Activated naive CD8-positive, alpha-beta T cell treated with anti-CD3 and anti-CD28 coated beads, Interleukin-2, amount 50 U/mL, for 24 hours (primary cell): Measurements from ENCODE around the gene VPS37C.

Experiments used
- ATAC-seq: fragments of 150-1000 bp; cut with Tn5 transposase; one replicate; pipeline ENCODE4 v1.10.0; 2021
- DNase-seq: peaks from one replicate; pipeline ENCODE4 v3.0.0; 2021
- H3K27ac Mint-ChIP-seq: one replicate; pipeline ENCODE4 v1.8.0; 2021; ENCODE audit warnings: mild to moderate bottlenecking, mixed read lengths
- H3K27me3 Mint-ChIP-seq: one replicate; pipeline ENCODE4 v1.8.0; 2021; ENCODE audit warnings: mixed read lengths
- H3K36me3 Mint-ChIP-seq: one replicate; pipeline ENCODE4 v1.8.0; 2021; ENCODE audit warnings: low read depth, mixed read lengths
- H3K4me1 Mint-ChIP-seq: one replicate; pipeline ENCODE4 v1.8.0; 2021; ENCODE audit warnings: mixed read lengths
- H3K4me3 Mint-ChIP-seq: one replicate; pipeline ENCODE4 v1.8.0; 2021; ENCODE audit warnings: mild to moderate bottlenecking, moderate library complexity, mixed read lengths
- H3K9me3 Mint-ChIP-seq: one replicate; pipeline ENCODE4 v1.8.0; 2021; ENCODE audit warnings: mixed read lengths

VPS37C gene

GRCh38 chr11:61115498-61116224 lies 45.6 kb downstream of the VPS37C start:
- peaks cover 90% of the 10 kb centered on the region for H3K4me1 Mint-ChIP-seq

GRCh38 chr11:61114913-61115312 lies 46.3 kb downstream of the VPS37C start:
- H3K9me3 Mint-ChIP-seq = peaks cover 4% of the 10 kb centered on the region
- peaks cover 90% of the 10 kb centered on the region for H3K4me1 Mint-ChIP-seq
- H3K4me3 Mint-ChIP-seq = no peak overlapping the region
- ATAC-seq = no peak
- no peak for DNase-seq
- H3K27me3 Mint-ChIP-seq = no peaks in the 10 kb centered on the region
- H3K27ac Mint-ChIP-seq = peak overlapping the region; percentile 83
- peaks cover 78% of the 10 kb centered on the region for H3K36me3 Mint-ChIP-seq

More at GRCh38 chr11:61115498-61116224, 45.6 kb downstream of the VPS37C start:
- Mint-ChIP-seq H3K27ac (peak overlapping the region; percentile 92), H3K4me3 (no peak overlapping the region), H3K27me3 (no peaks in the 10 kb centered on the region), H3K36me3 (peaks cover 75% of the 10 kb centered on the region), H3K9me3 (peaks cover 4% of the 10 kb centered on the region)
- ATAC-seq = no peak
- no peak for DNase-seq

- peak overlapping the region; percentile 98 for H3K27ac Mint-ChIP-seq
- H3K36me3 Mint-ChIP-seq = peaks cover 68% of the 10 kb centered on the region
- H3K9me3 Mint-ChIP-seq = peaks cover 4% of the 10 kb centered on the region
- ATAC-seq (no peak), DNase-seq (no peak)
- H3K27me3 Mint-ChIP-seq = no peaks in the 10 kb centered on the region
- H3K4me3 Mint-ChIP-seq = peak overlapping the region; percentile 71
- peaks cover 91% of the 10 kb centered on the region for H3K4me1 Mint-ChIP-seq
Measured at GRCh38 chr11:61113201-61113600, 48.0 kb downstream of the VPS37C start.

GRCh38 chr11:61112575-61112974 lies 48.7 kb downstream of the VPS37C start:
- DNase-seq (no peak), ATAC-seq (no peak)
- H3K36me3 Mint-ChIP-seq = peaks cover 66% of the 10 kb centered on the region
- H3K27ac Mint-ChIP-seq = peak overlapping the region; percentile 98
- H3K9me3 Mint-ChIP-seq = peaks cover 4% of the 10 kb centered on the region
- peak overlapping the region; percentile 71 for H3K4me3 Mint-ChIP-seq
- no peaks in the 10 kb centered on the region for H3K27me3 Mint-ChIP-seq
- H3K4me1 Mint-ChIP-seq = peaks cover 95% of the 10 kb centered on the region

- peaks cover 4% of the 10 kb centered on the region for H3K9me3 Mint-ChIP-seq
- H3K27me3 Mint-ChIP-seq = no peaks in the 10 kb centered on the region
- peak; percentile 59 for DNase-seq
- peak overlapping the region; percentile 98 for H3K27ac Mint-ChIP-seq
- peaks cover 98% of the 10 kb centered on the region for H3K4me1 Mint-ChIP-seq
- ATAC-seq = peak; percentile 95
- H3K36me3 Mint-ChIP-seq = peaks cover 69% of the 10 kb centered on the region
- peak overlapping the region; percentile 71 for H3K4me3 Mint-ChIP-seq
Measured at GRCh38 chr11:61111786-61112517, 49.3 kb downstream of the VPS37C start.

GRCh38 chr11:61111050-61111435 lies 50.2 kb downstream of the VPS37C start:
- peaks cover 98% of the 10 kb centered on the region for H3K4me1 Mint-ChIP-seq
- H3K9me3 Mint-ChIP-seq = no peaks in the 10 kb centered on the region
- ATAC-seq = no peak
- peaks cover 67% of the 10 kb centered on the region for H3K36me3 Mint-ChIP-seq
- no peaks in the 10 kb centered on the region for H3K27me3 Mint-ChIP-seq
- DNase-seq = no peak
- H3K27ac Mint-ChIP-seq = peak overlapping the region; percentile 98
- H3K4me3 Mint-ChIP-seq = peak overlapping the region; percentile 71

- DNase-seq = no peak
- ATAC-seq = no peak
- H3K27me3 Mint-ChIP-seq = no peaks in the 10 kb centered on the region
- H3K4me1 Mint-ChIP-seq = peaks cover 97% of the 10 kb centered on the region
- no peaks in the 10 kb centered on the region for H3K9me3 Mint-ChIP-seq
- peak overlapping the region; percentile 98 for H3K27ac Mint-ChIP-seq
- peaks cover 65% of the 10 kb centered on the region for H3K36me3 Mint-ChIP-seq
- H3K4me3 Mint-ChIP-seq = peak overlapping the region; percentile 10
Measured at GRCh38 chr11:61110255-61111049, 50.8 kb downstream of the VPS37C start.

GRCh38 chr11:61109671-61110070 lies 51.6 kb downstream of the VPS37C start:
- no peak for DNase-seq
- Mint-ChIP-seq H3K27ac (peak overlapping the region; percentile 98), H3K4me3 (no peak overlapping the region), H3K4me1 (peaks cover 94% of the 10 kb centered on the region), H3K9me3 (no peaks in the 10 kb centered on the region), H3K36me3 (peaks cover 61% of the 10 kb centered on the region), H3K27me3 (no peaks in the 10 kb centered on the region)
- no peak for ATAC-seq

- Mint-ChIP-seq H3K9me3 (no peaks in the 10 kb centered on the region), H3K27ac (peak overlapping the region; percentile 98), H3K27me3 (no peaks in the 10 kb centered on the region), H3K4me1 (peaks cover 91% of the 10 kb centered on the region), H3K36me3 (peaks cover 62% of the 10 kb centered on the region), H3K4me3 (no peak overlapping the region)
- ATAC-seq = no peak
- no peak for DNase-seq
Measured at GRCh38 chr11:61108847-61109585, 52.2 kb downstream of the VPS37C start.

- ATAC-seq = peak; percentile 6
- no peaks in the 10 kb centered on the region for H3K27me3 Mint-ChIP-seq
- H3K4me3 Mint-ChIP-seq = peak overlapping the region; percentile 27
- peaks cover 86% of the 10 kb centered on the region for H3K4me1 Mint-ChIP-seq
- no peaks in the 10 kb centered on the region for H3K9me3 Mint-ChIP-seq
- no peak for DNase-seq
- H3K36me3 Mint-ChIP-seq = peaks cover 61% of the 10 kb centered on the region
- peak overlapping the region; percentile 73 for H3K27ac Mint-ChIP-seq
Measured at GRCh38 chr11:61107888-61108287, 53.3 kb downstream of the VPS37C start.

GRCh38 chr11:61106894-61107470 lies 54.2 kb downstream of the VPS37C start:
- Mint-ChIP-seq H3K4me1 (peaks cover 77% of the 10 kb centered on the region), H3K9me3 (no peaks in the 10 kb centered on the region), H3K27me3 (no peaks in the 10 kb centered on the region), H3K27ac (peak overlapping the region; percentile 78), H3K4me3 (peak overlapping the region; percentile 59), H3K36me3 (peaks cover 52% of the 10 kb centered on the region)
- ATAC-seq = no peak
- no peak for DNase-seq

GRCh38 chr11:61106296-61106695 lies 54.9 kb downstream of the VPS37C start:
- H3K27me3 Mint-ChIP-seq = no peaks in the 10 kb centered on the region
- peaks cover 45% of the 10 kb centered on the region for H3K36me3 Mint-ChIP-seq
- no peak for DNase-seq
- H3K27ac Mint-ChIP-seq = peak overlapping the region; percentile 86
- no peak for ATAC-seq
- peak overlapping the region; percentile 59 for H3K4me3 Mint-ChIP-seq
- H3K9me3 Mint-ChIP-seq = no peaks in the 10 kb centered on the region
- peaks cover 70% of the 10 kb centered on the region for H3K4me1 Mint-ChIP-seq

GRCh38 chr11:61104963-61105362 lies 56.3 kb downstream of the VPS37C start:
- Mint-ChIP-seq H3K27ac (peak overlapping the region; percentile 47), H3K36me3 (peaks cover 33% of the 10 kb centered on the region), H3K27me3 (no peaks in the 10 kb centered on the region), H3K4me1 (peaks cover 57% of the 10 kb centered on the region), H3K4me3 (peak overlapping the region; percentile 49), H3K9me3 (no peaks in the 10 kb centered on the region)
- ATAC-seq = no peak
- no peak for DNase-seq
